ENCODE results near the gene ENKD1.

GRCh38 chr16:67708368-67708771 lies 41.8 kb upstream of the ENKD1 start:
- no peak for TF ChIP-seq E2F6 (IDR thresholded peaks at IDR 0.05; ENCODE audit: borderline replicate concordance, low read depth)
- TF ChIP-seq JUN (IDR thresholded peaks at IDR 0.05), result no peak
- no peak for TF ChIP-seq GATA3 (IDR thresholded peaks at IDR 0.05; ENCODE audit: borderline replicate concordance)
- no peak for TF ChIP-seq EP300 (IDR thresholded peaks at IDR 0.05)
- TF ChIP-seq CTCF (IDR thresholded peaks at IDR 0.05), result no peak
- no peak for TF ChIP-seq POLR2A (IDR thresholded peaks at IDR 0.05; ENCODE audit: low read length)
- no peak for TF ChIP-seq CHD2 (IDR thresholded peaks at IDR 0.05; ENCODE audit: low read length, partially characterized antibody)
- no peak for TF ChIP-seq RFX5 (IDR thresholded peaks at IDR 0.05)
- no peak for TF ChIP-seq CBX2 (IDR thresholded peaks at IDR 0.05; ENCODE audit: borderline replicate concordance, low read depth)
